GM12878 (cell line): ENCODE measurements around the gene TENT4B. TPM values are rescaled to one million over a fixed set of nuclear protein-coding genes. Genes with fewer than 3 reads are reported as not detected.
"Not testable (repeated sequence)": the region's sequence is repeated elsewhere in the genome, so short reads cannot be mapped to it uniquely, and the experiment has no call there.

Experiments
- ATAC-seq: fragments of 200-7000 bp; cut with Tn5 transposase; 3 replicates; pipeline ENCODE4 v1.9.1; 2020; ENCODE audit warnings: mild to moderate bottlenecking, moderate library complexity
- BruUV-seq: library from RNA; stranded (reverse); fragments of 400-500 nt; replicated peaks from 2 replicates; lab custom pipeline; 2021; lab: Mats Ljungman, UMichigan
- CTCF ChIA-PET: fragments of 300-600 bp; sonication (Branson Sonifier 250); formaldehyde crosslinking; extraction: SDS; loops from one replicate; lab custom pipeline; 2021; ENCODE audit warnings: inconsistent platforms; lab: Yijun Ruan, JAX
- POLR2A ChIA-PET: fragments of 350-600 bp; formaldehyde crosslinking; extraction: SDS; loops from one replicate; lab custom pipeline; 2021; ENCODE audit warnings: inconsistent platforms; lab: Charles Lee
- RAD21 ChIA-PET: fragments of 300-600 bp; sonication (Branson Sonifier 250); formaldehyde crosslinking; loops from one replicate; lab custom pipeline; 2023; ENCODE audit warnings: antibody characterized with exemption; ENCODE audit not compliant: unreplicated experiment; lab: Charles Lee
- SMC1A ChIA-PET: fragments of 300-600 bp; sonication (Branson Sonifier 250); formaldehyde crosslinking; loops from one replicate; lab custom pipeline; 2023; ENCODE audit not compliant: unreplicated experiment, uncharacterized antibody; lab: Charles Lee
- DNase-seq: peaks from one replicate; pipeline ENCODE4 v3.0.0-alpha.2; 2011; ENCODE audit warnings: low read depth, low spot score
- FAIRE-seq: peaks from 3 replicates; lab custom pipeline; 2011; peaks lifted over from hg19 to GRCh38; lab: Jason Lieb, UNC
- H2AFZ ChIP-seq: 2 replicates; pipeline ENCODE4 v1.6.0; 2011; ENCODE audit warnings: low read depth, low read length, control low read depth; ENCODE audit not compliant: control insufficient read depth
- H3K27ac ChIP-seq: 2 replicates; pipeline ENCODE4 v1.5.1; 2011; ENCODE audit warnings: control low read depth; ENCODE audit not compliant: control insufficient read depth, insufficient read depth
- H3K27me3 ChIP-seq, 2 experiments: replicated peaks in 1 of 2; 2 replicates each; pipeline versions ENCODE4 v1.6.0 to v1.6.1; 2011; ENCODE audit warnings: low read length in 1 of 2; ENCODE audit not compliant: control insufficient read depth in 2 of 2, insufficient read depth in 2 of 2
- H3K36me3 ChIP-seq, 2 experiments: 2 replicates each; pipeline ENCODE4 v1.5.1; 2011; ENCODE audit warnings: low read length in 1 of 2; ENCODE audit not compliant: control insufficient read depth in 2 of 2, insufficient read depth in 2 of 2
- H3K4me1 ChIP-seq: 2 replicates; pipeline ENCODE4 v1.6.1; 2011; ENCODE audit warnings: mild to moderate bottlenecking, low read length, moderate library complexity, mixed read lengths; ENCODE audit not compliant: control insufficient read depth, insufficient read depth
- H3K4me2 ChIP-seq: 2 replicates; pipeline ENCODE4 v1.6.0; 2011; ENCODE audit warnings: control low read depth; ENCODE audit not compliant: control insufficient read depth, insufficient read depth
- H3K4me3 ChIP-seq: fragments of 200-600 bp; sonication (generic); 2 replicates; pipeline ENCODE4 v1.5.1; 2016
- H3K79me2 ChIP-seq: 2 replicates; pipeline ENCODE4 v1.6.0; 2011; ENCODE audit warnings: low read length; ENCODE audit not compliant: control insufficient read depth, insufficient read depth
- H3K9ac ChIP-seq: 2 replicates; pipeline ENCODE4 v1.8.0; 2011; ENCODE audit warnings: low read length, control low read depth, mixed read lengths; ENCODE audit not compliant: control insufficient read depth, insufficient read depth
- H3K9me3 ChIP-seq: replicated peaks from 3 replicates; pipeline ENCODE4 v1.5.1; 2011; ENCODE audit warnings: mild to moderate bottlenecking, low read length; ENCODE audit not compliant: control insufficient read depth, insufficient read depth
- H4K20me1 ChIP-seq: 2 replicates; pipeline ENCODE4 v1.6.0; 2011; ENCODE audit not compliant: control insufficient read depth, insufficient read depth
- ETV6 ChIP-seq, 2 experiments: fragments of 450-650 bp in 1 of 2; IDR thresholded peaks in 1 of 2; conservative IDR thresholded peaks in 1 of 2; 2 replicates each; pipeline ENCODE4 v1.6.1; 2014; ENCODE audit warnings: antibody characterized with exemption in 1 of 2, borderline replicate concordance in 1 of 2, low read depth in 1 of 2, mild to moderate bottlenecking in 1 of 2, moderate library complexity in 1 of 2
- GABPA ChIP-seq: IDR thresholded peaks from 2 replicates; pipeline ENCODE4 v1.6.1; 2014; ENCODE audit warnings: antibody characterized with exemption, low read depth, mild to moderate bottlenecking, inconsistent platforms
- HDAC2 ChIP-seq: fragments of 200-600 bp; sonication (generic); IDR thresholded peaks from 2 replicates; pipeline ENCODE4 v1.6.1; 2017
- IRF5 ChIP-seq: fragments of 450-650 bp; IDR thresholded peaks from 2 replicates; pipeline ENCODE4 v1.6.1; 2017; ENCODE audit warnings: borderline replicate concordance
- MYC ChIP-seq: IDR thresholded peaks from 2 replicates; pipeline ENCODE4 v1.6.1; 2011; ENCODE audit warnings: mild to moderate bottlenecking, low read length, moderate library complexity, inconsistent platforms; ENCODE audit not compliant: insufficient read depth, insufficient replicate concordance, insufficient read length, severe bottlenecking
- NR2C2 ChIP-seq: IDR thresholded peaks from 2 replicates; pipeline ENCODE4 v1.6.1; 2011; ENCODE audit warnings: borderline replicate concordance, low read depth; ENCODE audit not compliant: control insufficient read depth, insufficient read length
- RAD51 ChIP-seq: fragments of 450-650 bp; IDR thresholded peaks from 2 replicates; pipeline ENCODE4 v1.6.1; 2016; ENCODE audit warnings: moderate library complexity, mild to moderate bottlenecking, inconsistent platforms
- RELA ChIP-seq: fragments of 450-650 bp; IDR thresholded peaks from 2 replicates; pipeline ENCODE4 v1.8.0; 2014; ENCODE audit warnings: borderline replicate concordance; ENCODE audit not compliant: partially characterized antibody
- SUPT20H ChIP-seq: IDR thresholded peaks from 2 replicates; pipeline ENCODE4 v1.6.1; 2011; ENCODE audit warnings: low read depth, mild to moderate bottlenecking, low read length, moderate library complexity, borderline replicate concordance; ENCODE audit not compliant: control insufficient read depth
- WGBS: methylation state at CpG from one replicate; pipeline ENCODE4 v1.1.6; 2016; ENCODE audit warnings: low lambda C conversion rate; ENCODE audit not compliant: insufficient replicate concordance, insufficient coverage; ENCODE audit errors: missing lambda C conversion rate; 5-methylcytosine and 5-hydroxymethylcytosine counted together
- in situ Hi-C: fragments of 300-500 bp; cut with MboI; formaldehyde crosslinking; loops from 9 replicates; pipeline ENCODE4 v1.14.3; 2018; ENCODE audit warnings: mixed read lengths
- intact Hi-C: fragments of 100-400 bp; cut with micrococcal nuclease; formaldehyde crosslinking; loops from one replicate; pipeline ENCODE4 v1.14.2; 2022; ENCODE audit not compliant: unreplicated experiment
- polyA plus RNA-seq, 11 experiments: library from polyadenylated mRNA; depleted of rRNA in 4 of 11; unstranded in 6 of 11; stranded (reverse) in 5 of 11; fragments of >200 nt; fragmentation: Nextera tagmentation in 4 of 11; fragmentation: Illumina TruSeq in 1 of 11; extraction: Ambion mirVana in 4 of 11; extraction: Trizol in 1 of 11; gene quantifications; 1 replicate in 1 of 11; 2 replicates in 10 of 11; pipeline versions ENCODE4 v1.2.1 to v1.2.3, GENCODE V29; 2011 to 2016; ENCODE audit warnings: inconsistent platforms in 2 of 11, missing spikeins in 2 of 11, low read depth in 1 of 11
- total RNA-seq, 4 experiments: library from RNA; depleted of rRNA in 3 of 4; stranded (reverse); fragments of >200 nt in 3 of 4; fragmentation: Illumina TruSeq in 1 of 4; extraction: Trizol in 1 of 4; gene quantifications; 2 replicates each; pipeline versions ENCODE4 v1.2.1 to v1.2.3, GENCODE V29; 2013 to 2021

Gene TENT4B
- total and polyA plus RNA-seq, 10 of the 15 experiments (the other 5 are each of a cell fraction or from before 2014, with no cell fraction given): 4.4 to 16.7 (median 10.8) TPM

GRCh38 chr16:50238868-50239301, 85.8 kb downstream of the TENT4B start:
- CTCF ChIA-PET: interaction anchor here (11.2 kb wide), 1 partner anchor 119 kb away, joined by 102 read pairs; no protein-coding TSS in a partner anchor
- Histone ChIP-seq H3K4me3 (no peak overlapping the region), H3K9ac (no peak overlapping the region), H3K36me3 (no peaks in the 10 kb centered on the region), H3K79me2 (no peaks in the 10 kb centered on the region), H3K4me1 (no peaks in the 10 kb centered on the region)
- POLR2A ChIA-PET: no interaction called here
- TF ChIP-seq HDAC2: no peak
- no peak for TF ChIP-seq MYC
- no peak for TF ChIP-seq SUPT20H
- TF ChIP-seq IRF5: no peak
- no peak for TF ChIP-seq ETV6 (conservative IDR thresholded peaks at IDR 0.05 in 1 of 2, IDR thresholded peaks at IDR 0.05 in 1 of 2; ENCODE audit: borderline replicate concordance in 1 of 2, low read depth in 1 of 2)
- no peak for TF ChIP-seq RAD51
- TF ChIP-seq GABPA: no peak
- TF ChIP-seq RELA: no peak
- no peak for TF ChIP-seq NR2C2
- TF ChIP-seq, all 136 proteins: peak for 0
- Histone ChIP-seq H3K4me2 (no peak overlapping the region), H3K27ac (no peak overlapping the region), H2AFZ (no peak overlapping the region), H3K27me3 (no peaks in the 10 kb centered on the region), H3K9me3 (no peaks in the 10 kb centered on the region), H4K20me1 (no peaks in the 10 kb centered on the region)
- 48% methylated on average over 5 of the region's 5 CpGs for WGBS
- ATAC-seq (no peak), DNase-seq (no peak), FAIRE-seq (no peak)
- intact Hi-C loops (no loop called here), in situ Hi-C loops (no loop called here)
- no TSS peak for BruUV-seq
- SMC1A ChIA-PET: interaction anchor here (1.1 to 1.8 kb wide), 3 partner anchors 29 to 117 kb away, joined by 3 to 5 read pairs (median 4); no protein-coding TSS in a partner anchor
- RAD21 ChIA-PET: no interaction called here

- in situ Hi-C loops: not testable (repeated sequence)
- SMC1A ChIA-PET: interaction anchor here (1.0 kb wide), 1 partner anchor 36 kb away, joined by 3 read pairs; no protein-coding TSS in a partner anchor
These were observed 89.9 kb downstream of the TENT4B start for GRCh38 chr16:50243024-50243423.

More at GRCh38 chr16:50243024-50243423, 89.9 kb downstream of the TENT4B start:
- RAD21 ChIA-PET, H3K27me3 ChIP-seq, H3K4me2 ChIP-seq, H3K9ac ChIP-seq, H4K20me1 ChIP-seq, H3K79me2 ChIP-seq, H3K4me3 ChIP-seq, H2AFZ ChIP-seq, DNase-seq, H3K36me3 ChIP-seq, H3K4me1 ChIP-seq, H3K27ac ChIP-seq, H3K9me3 ChIP-seq, FAIRE-seq, BruUV-seq, POLR2A ChIA-PET, ATAC-seq: not testable (repeated sequence)
- CTCF ChIA-PET: interaction anchor here (1.5 to 11.2 kb wide), 4 partner anchors 84 to 218 kb away, joined by 3 to 102 read pairs (median 4); partner anchors contain the start of gene CNEP1R1
- 78% methylated on average over 6 of the region's 6 CpGs for WGBS
- intact Hi-C loops: loop anchor here (10.0 kb wide), 2 partner anchors 112 to 562 kb away; no protein-coding TSS in a partner anchor
